GM23338 (cell line): ENCODE measurements around the gene EXOC3. TPM values are rescaled to one million over a fixed set of nuclear protein-coding genes. Genes with fewer than 3 reads are reported as not detected.

Experiments used
- ATAC-seq: fragments of 200-7000 bp; cut with Tn5 transposase; 3 replicates; pipeline ENCODE4 v1.9.1; 2020
- DNase-seq: peaks from one replicate; pipeline ENCODE4 v3.0.0-alpha.2; 2015; ENCODE audit warnings: low spot score
- H2AFZ ChIP-seq: fragments of 200-600 bp; sonication (generic); 2 replicates; pipeline ENCODE4 v1.8.0; 2016; ENCODE audit warnings: antibody characterized with exemption, mild to moderate bottlenecking, moderate library complexity
- H3F3A ChIP-seq: fragments of 200-600 bp; sonication (generic); replicated peaks from 2 replicates; pipeline ENCODE4 v1.8.0; 2017; ENCODE audit warnings: antibody characterized with exemption, mixed run types, low read depth
- H3K27ac ChIP-seq: fragments of 200-600 bp; sonication (generic); 2 replicates; pipeline ENCODE4 v1.6.1; 2016; ENCODE audit warnings: low read depth
- H3K27me3 ChIP-seq: fragments of 200-600 bp; sonication (generic); 2 replicates; pipeline ENCODE4 v1.8.0; 2016; ENCODE audit warnings: mild to moderate bottlenecking, mixed run types, moderate library complexity; ENCODE audit not compliant: insufficient read depth
- H3K36me3 ChIP-seq: fragments of 200-600 bp; sonication (generic); 2 replicates; pipeline ENCODE4 v1.8.0; 2016; ENCODE audit warnings: mild to moderate bottlenecking; ENCODE audit not compliant: insufficient read depth
- H3K4me1 ChIP-seq: fragments of 200-600 bp; sonication (generic); 2 replicates; pipeline ENCODE4 v1.8.0; 2016; ENCODE audit warnings: mild to moderate bottlenecking, moderate library complexity; ENCODE audit not compliant: insufficient read depth
- H3K4me2 ChIP-seq: fragments of 200-600 bp; sonication (generic); 2 replicates; pipeline ENCODE4 v1.7.1; 2017; ENCODE audit warnings: mixed run types
- H3K4me3 ChIP-seq: fragments of 200-600 bp; sonication (generic); 2 replicates; pipeline ENCODE4 v1.6.1; 2016; ENCODE audit warnings: mixed run types
- H3K79me2 ChIP-seq: fragments of 200-600 bp; sonication (generic); replicated peaks from 2 replicates; pipeline ENCODE4 v1.8.0; 2017; ENCODE audit warnings: mild to moderate bottlenecking; ENCODE audit not compliant: insufficient read depth
- H3K9me2 ChIP-seq: fragments of 200-600 bp; sonication (generic); 2 replicates; pipeline ENCODE4 v1.8.0; 2017; ENCODE audit not compliant: insufficient read depth
- H4K20me1 ChIP-seq: fragments of 200-600 bp; sonication (generic); replicated peaks from 2 replicates; pipeline ENCODE4 v1.8.0; 2017; ENCODE audit warnings: mild to moderate bottlenecking; ENCODE audit not compliant: insufficient read depth
- H3K27ac Mint-ChIP-seq: 2 replicates; pipeline ENCODE4 v1.8.0; 2020; ENCODE audit warnings: inconsistent platforms, mild to moderate bottlenecking, moderate library complexity, mixed read lengths
- H3K27me3 Mint-ChIP-seq: 3 replicates; pipeline ENCODE4 v1.8.0; 2022; ENCODE audit warnings: low read depth, mild to moderate bottlenecking, moderate library complexity, mixed read lengths, inconsistent platforms; ENCODE audit not compliant: insufficient read depth, poor library complexity
- H3K36me3 Mint-ChIP-seq: 3 replicates; pipeline ENCODE4 v1.8.0; 2021; ENCODE audit warnings: low read depth, mild to moderate bottlenecking, inconsistent platforms, moderate library complexity, mixed read lengths
- H3K4me1 Mint-ChIP-seq: 3 replicates; pipeline ENCODE4 v1.8.0; 2020; ENCODE audit warnings: mild to moderate bottlenecking, inconsistent platforms, mixed read lengths
- H3K4me3 Mint-ChIP-seq: 3 replicates; pipeline ENCODE4 v1.8.0; 2021; ENCODE audit warnings: moderate library complexity, mild to moderate bottlenecking, inconsistent platforms, mixed read lengths
- H3K9me3 Mint-ChIP-seq: 3 replicates; pipeline ENCODE4 v1.8.0; 2020; ENCODE audit warnings: moderate library complexity, mild to moderate bottlenecking, inconsistent platforms, mixed read lengths
- CREB1 ChIP-seq: fragments of 250-450 bp; sonication (Bioruptor Pico); IDR thresholded peaks from 2 replicates; pipeline ENCODE4 v1.5.0; 2020; ENCODE audit warnings: low read depth, mild to moderate bottlenecking, moderate library complexity
- CTCF ChIP-seq, 2 experiments: fragments of 200-600 bp in 1 of 2; sonication (generic) in 1 of 2; conservative IDR thresholded peaks; 2 replicates each; pipeline versions ENCODE4 v1.5.1 to v1.6.1; 2016 to 2017; ENCODE audit warnings: antibody characterized with exemption in 2 of 2, low read depth in 2 of 2, mild to moderate bottlenecking in 2 of 2, moderate library complexity in 1 of 2
- ETS1 ChIP-seq: IDR thresholded peaks from 2 replicates; pipeline ENCODE4 v1.6.1; 2016; ENCODE audit warnings: antibody characterized with exemption
- EZH2phosphoT487 ChIP-seq: fragments of 200-600 bp; sonication (generic); IDR thresholded peaks from one replicate; pipeline ENCODE4 v1.8.1; 2018; ENCODE audit warnings: antibody characterized with exemption; ENCODE audit not compliant: unreplicated experiment
- JUNB ChIP-seq: IDR thresholded peaks from one replicate; pipeline ENCODE4 v1.6.1; 2016; ENCODE audit warnings: antibody characterized with exemption; ENCODE audit not compliant: unreplicated experiment
- NANOG ChIP-seq: IDR thresholded peaks from 2 replicates; pipeline ENCODE4 v1.6.1; 2016; ENCODE audit warnings: antibody characterized with exemption, borderline replicate concordance
- POLR2AphosphoS5 ChIP-seq: IDR thresholded peaks from 2 replicates; pipeline ENCODE4 v1.6.1; 2016; ENCODE audit warnings: antibody characterized with exemption, low read depth
- REST ChIP-seq: IDR thresholded peaks from one replicate; pipeline ENCODE4 v1.6.1; 2018; ENCODE audit warnings: antibody characterized with exemption; ENCODE audit not compliant: unreplicated experiment
- STAT1 ChIP-seq: IDR thresholded peaks from one replicate; pipeline ENCODE4 v1.6.1; 2016; ENCODE audit warnings: antibody characterized with exemption; ENCODE audit not compliant: unreplicated experiment
- ZNF114 ChIP-seq: fragments of 250-450 bp; sonication (Bioruptor Pico); IDR thresholded peaks from 2 replicates; pipeline ENCODE4 v1.5.0; 2020; ENCODE audit warnings: mild to moderate bottlenecking, moderate library complexity
- ZNF331 ChIP-seq: fragments of 250-450 bp; sonication (Bioruptor Pico); IDR thresholded peaks from 2 replicates; pipeline ENCODE4 v1.5.0; 2020; ENCODE audit warnings: low read depth, mild to moderate bottlenecking, moderate library complexity
- ZNF462 ChIP-seq: fragments of 250-450 bp; sonication (Bioruptor Pico); IDR thresholded peaks from 2 replicates; pipeline ENCODE4 v1.5.0; 2020; ENCODE audit warnings: mild to moderate bottlenecking, moderate library complexity
- polyA plus RNA-seq: library from polyadenylated mRNA; unstranded; fragments of >200 nt; fragmentation: Nextera tagmentation; extraction: Ambion mirVana; gene quantifications from 2 replicates; pipeline ENCODE4 v1.2.1, GENCODE V29; 2016
- total RNA-seq: library from RNA; depleted of rRNA; stranded (reverse); fragments of >200 nt; shearing (Covaris generic); gene quantifications from 2 replicates; pipeline ENCODE4 v1.2.3, GENCODE V29; 2014

EXOC3 gene
- total and polyA plus RNA-seq, 2 experiments from 2014 or later, result 13.4 to 31.6 TPM

- Mint-ChIP-seq H3K9me3 (no peaks in the 10 kb centered on the region; the same call in 2 of the 3 replicates), H3K4me1 (no peaks in the 10 kb centered on the region; the same call in 2 of the 3 replicates)
Observed at GRCh38 chr5:515273-515836, 72.4 kb downstream of the EXOC3 start.

More at GRCh38 chr5:515273-515836, 72.4 kb downstream of the EXOC3 start:
- no peak overlapping the region for H2AFZ ChIP-seq
- no peak overlapping the region for H3K27ac ChIP-seq
- no peaks in the 10 kb centered on the region for H3K27me3 ChIP-seq
- no peaks in the 10 kb centered on the region for H3K36me3 ChIP-seq
- ATAC-seq (no peak), DNase-seq (no peak)
- peaks cover 8% of the 10 kb centered on the region; the same call in 1 of the 2 replicates for H3K9me2 ChIP-seq
- H4K20me1 ChIP-seq, result no peaks in the 10 kb centered on the region
- no peaks in the 10 kb centered on the region for H3F3A ChIP-seq
- Mint-ChIP-seq H3K27me3 (peaks cover 25% of the 10 kb centered on the region), H3K27ac (no peak overlapping the region), H3K36me3 (no peaks in the 10 kb centered on the region; the same call in 2 of the 3 replicates), H3K4me3 (no peak overlapping the region)
- TF ChIP-seq JUNB, result no peak
- TF ChIP-seq ETS1, result no peak
- no peak for TF ChIP-seq EZH2phosphoT487
- no peak for TF ChIP-seq STAT1
- no peak for TF ChIP-seq POLR2AphosphoS5
- no peak for TF ChIP-seq ZNF331 (CRISPR knock-in tag)
- TF ChIP-seq CTCF (conservative IDR thresholded peaks at IDR 0.05; ENCODE audit: low read depth in 2 of 2), result no peak
- TF ChIP-seq REST, result no peak
- TF ChIP-seq CREB1 (CRISPR knock-in tag), result no peak
- no peak for TF ChIP-seq NANOG
- no peak for TF ChIP-seq ZNF462 (CRISPR knock-in tag)
- TF ChIP-seq ZNF114 (CRISPR knock-in tag), result no peak
- no peaks in the 10 kb centered on the region for H3K79me2 ChIP-seq
- no peak overlapping the region for H3K4me3 ChIP-seq
- H3K4me1 ChIP-seq, result no peaks in the 10 kb centered on the region
- no peak overlapping the region for H3K4me2 ChIP-seq
